Nephron progenitor cell (in vitro differentiated cells): Measurements from ENCODE around the gene HNRNPF.
A peak's percentile ranks its signal among the peaks of the same experiment; 100 is the strongest.

ENCODE experiments used
- DNase-seq: peaks from one replicate; pipeline ENCODE4 v3.0.0; 2021
- H3K27ac Mint-ChIP-seq: 2 replicates; pipeline ENCODE4 v1.8.0; 2021; ENCODE audit warnings: mild to moderate bottlenecking, moderate library complexity, mixed read lengths
- H3K27me3 Mint-ChIP-seq: 2 replicates; pipeline ENCODE4 v1.8.0; 2021; ENCODE audit warnings: mild to moderate bottlenecking, low read depth, mixed read lengths; ENCODE audit not compliant: poor library complexity
- H3K36me3 Mint-ChIP-seq: 2 replicates; pipeline ENCODE4 v1.8.0; 2021; ENCODE audit warnings: low read depth, mixed read lengths
- H3K4me1 Mint-ChIP-seq: 2 replicates; pipeline ENCODE4 v1.8.0; 2021; ENCODE audit warnings: mixed read lengths
- H3K4me3 Mint-ChIP-seq: 2 replicates; pipeline ENCODE4 v1.8.0; 2021; ENCODE audit warnings: mild to moderate bottlenecking, moderate library complexity, mixed read lengths
- H3K9me3 Mint-ChIP-seq: 2 replicates; pipeline ENCODE4 v1.8.0; 2021; ENCODE audit warnings: mild to moderate bottlenecking, moderate library complexity, mixed read lengths
- CTCF ChIP-seq: fragments of 200-600 bp; sonication (generic); IDR thresholded peaks from 2 replicates; pipeline ENCODE4 v1.5.0; 2021; ENCODE audit warnings: antibody characterized with exemption

The HNRNPF gene

GRCh38 chr10:43386549-43386948 is 22.4 kb downstream of the HNRNPF start:
- Mint-ChIP-seq H3K9me3 (no peaks in the 10 kb centered on the region), H3K4me3 (no peak overlapping the region), H3K4me1 (peaks cover 11% of the 10 kb centered on the region), H3K27me3 (no peaks in the 10 kb centered on the region), H3K36me3 (peaks cover 49% of the 10 kb centered on the region), H3K27ac (peak overlapping the region; percentile 80)
- no peak for TF ChIP-seq CTCF
- no peak for DNase-seq

GRCh38 chr10:43385412-43386004 is 23.5 kb downstream of the HNRNPF start:
- Mint-ChIP-seq H3K27me3 (no peaks in the 10 kb centered on the region), H3K27ac (no peak overlapping the region), H3K9me3 (no peaks in the 10 kb centered on the region), H3K4me3 (no peak overlapping the region), H3K4me1 (peaks cover 8% of the 10 kb centered on the region), H3K36me3 (peaks cover 44% of the 10 kb centered on the region)
- no peak for TF ChIP-seq CTCF
- DNase-seq = no peak

- TF ChIP-seq CTCF = no peak
- DNase-seq = no peak
- H3K9me3 Mint-ChIP-seq = no peaks in the 10 kb centered on the region
- peak overlapping the region; percentile 96 for H3K27ac Mint-ChIP-seq
- H3K27me3 Mint-ChIP-seq = no peaks in the 10 kb centered on the region
- H3K36me3 Mint-ChIP-seq = peaks cover 36% of the 10 kb centered on the region
- H3K4me1 Mint-ChIP-seq = peaks cover 2% of the 10 kb centered on the region
- H3K4me3 Mint-ChIP-seq = no peak overlapping the region
Measured at GRCh38 chr10:43384252-43385221, 24.4 kb downstream of the HNRNPF start.

- DNase-seq = no peak
- no peak for TF ChIP-seq CTCF
- Mint-ChIP-seq H3K27ac (peak overlapping the region; percentile 32), H3K9me3 (no peaks in the 10 kb centered on the region), H3K4me3 (no peak overlapping the region), H3K27me3 (no peaks in the 10 kb centered on the region), H3K36me3 (peaks cover 28% of the 10 kb centered on the region), H3K4me1 (no peaks in the 10 kb centered on the region)
Measured at GRCh38 chr10:43383204-43383971, 25.6 kb downstream of the HNRNPF start.

GRCh38 chr10:43380610-43381222 is 28.3 kb downstream of the HNRNPF start:
- no peak for DNase-seq
- no peak for TF ChIP-seq CTCF
- Mint-ChIP-seq H3K27ac (no peak overlapping the region), H3K36me3 (peaks cover 3% of the 10 kb centered on the region), H3K4me3 (no peak overlapping the region), H3K4me1 (no peaks in the 10 kb centered on the region), H3K27me3 (peaks cover 5% of the 10 kb centered on the region), H3K9me3 (no peaks in the 10 kb centered on the region)
